Skeletal muscle tissue (tissue), 4 donors: Measurements from ENCODE around the gene SYTL1. TPM values are rescaled to one million over a fixed set of nuclear protein-coding genes. Genes with fewer than 3 reads are reported as not detected.

Source experiments
- H3K27ac ChIP-seq: one replicate; pipeline ENCODE4 v1.7.0; 2013; ENCODE audit warnings: mild to moderate bottlenecking, low read depth, low read length, inconsistent platforms
- H3K27me3 ChIP-seq, 3 donors: one replicate each; pipeline ENCODE4 v1.7.0; 2013; ENCODE audit warnings: low read length in 3 of 3; ENCODE audit not compliant: control insufficient read depth in 3 of 3, insufficient read depth in 3 of 3
- H3K36me3 ChIP-seq, 3 donors: one replicate each; pipeline ENCODE4 v1.7.0; 2013; ENCODE audit warnings: low read length in 3 of 3; ENCODE audit not compliant: control insufficient read depth in 3 of 3, insufficient read depth in 3 of 3
- H3K4me1 ChIP-seq, 3 donors: one replicate each; pipeline ENCODE4 v1.7.0; 2013; ENCODE audit warnings: low read length in 3 of 3, mild to moderate bottlenecking in 3 of 3; ENCODE audit not compliant: control insufficient read depth in 3 of 3, insufficient read depth in 3 of 3
- H3K4me3 ChIP-seq, 3 donors: one replicate each; pipeline ENCODE4 v1.7.0; 2013; ENCODE audit warnings: low read length in 3 of 3
- H3K9ac ChIP-seq, 3 donors: one replicate each; pipeline ENCODE4 v1.7.0; 2013; ENCODE audit warnings: low read length in 3 of 3, mild to moderate bottlenecking in 3 of 3, moderate library complexity in 2 of 3, low read depth in 1 of 3
- H3K9me3 ChIP-seq, 3 donors: one replicate each; pipeline ENCODE4 v1.7.0; 2013; ENCODE audit warnings: low read length in 3 of 3; ENCODE audit not compliant: control insufficient read depth in 3 of 3
- total RNA-seq: library from RNA; depleted of rRNA; stranded (reverse); fragments of >200 nt; gene quantifications from one replicate; pipeline ENCODE4 v1.2.3, GENCODE V29; 2014
- donor health status: Osteomylitis.

SYTL1 gene
- total RNA-seq, 1 donor from 2014 or later = under 0.01 TPM

- no peak overlapping the region for H3K9ac ChIP-seq
- peaks cover 9 to 18% (median 11%) of the 10 kb centered on the region in 3 donors for H3K4me1 ChIP-seq
- no peaks in the 10 kb centered on the region for H3K36me3 ChIP-seq
- H3K4me3 ChIP-seq = no peak overlapping the region
- peaks cover 10 to 21% (median 19%) of the 10 kb centered on the region in 3 donors for H3K27me3 ChIP-seq
- H3K27ac ChIP-seq = no peak overlapping the region
- no peaks in the 10 kb centered on the region for H3K9me3 ChIP-seq
Observed at GRCh38 chr1:27318136-27318535, 23.7 kb upstream of the SYTL1 start.

- Histone ChIP-seq H3K27ac (no peak overlapping the region), H3K9me3 (no peaks in the 10 kb centered on the region), H3K4me3 (no peak overlapping the region), H3K36me3 (no peaks in the 10 kb centered on the region), H3K4me1 (peaks cover 14 to 22% (median 15%) of the 10 kb centered on the region in 3 donors), H3K9ac (no peak overlapping the region), H3K27me3 (peaks cover 10 to 21% (median 19%) of the 10 kb centered on the region in 3 donors)
Observed at GRCh38 chr1:27318596-27318995, 23.2 kb upstream of the SYTL1 start.

DNA sequence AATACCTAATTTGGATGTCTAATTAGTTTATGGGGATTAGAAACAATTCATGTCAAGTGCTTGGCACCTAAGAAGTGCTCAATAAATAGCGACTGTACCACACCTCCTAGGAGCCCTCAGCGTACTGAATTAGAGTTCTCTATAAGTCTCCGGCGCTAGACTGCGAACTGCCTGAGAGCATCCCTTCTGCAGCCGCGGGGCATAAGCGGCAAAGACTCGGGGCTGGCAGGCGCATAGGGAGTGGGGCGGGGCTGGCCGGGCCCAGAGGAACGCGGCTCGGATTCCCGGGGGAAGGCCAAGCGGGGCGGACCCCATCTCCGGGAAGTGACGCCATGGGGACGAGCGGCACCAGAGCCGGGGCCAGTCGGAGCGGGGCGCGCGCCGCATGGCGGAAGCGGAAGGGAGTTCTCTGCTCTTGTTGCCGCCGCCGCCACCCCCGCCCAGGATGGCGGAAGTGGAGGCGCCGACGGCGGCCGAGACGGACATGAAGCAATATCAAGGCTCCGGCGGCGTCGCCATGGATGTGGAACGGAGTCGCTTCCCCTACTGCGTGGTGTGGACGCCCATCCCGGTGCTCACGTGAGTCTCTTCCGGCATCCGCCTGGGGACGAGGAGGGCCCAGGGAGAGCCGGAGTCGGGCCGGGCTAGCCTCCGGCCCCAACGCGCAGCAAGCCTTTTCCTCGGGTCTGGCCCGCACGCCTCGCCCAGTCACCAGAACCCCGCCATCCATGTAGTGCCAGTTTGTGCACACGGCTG, 19.8 kb upstream of the SYTL1 start, which contains the start of gene TMEM222:
Gene TMEM222, plus strand, starts transcription at position 351 of the 756 bp plus-strand sequence. Its CDS starts 35 bp downstream, at position 386.
- Histone ChIP-seq H3K27ac (peak within 1 kb of the TSS; percentile 89), H3K9me3 (no peaks in the 10 kb centered on the region), H3K36me3 (peaks cover 6 to 14% (median 14%) of the 10 kb centered on the region in 3 donors), H3K4me1 (peaks cover 28 to 44% (median 30%) of the 10 kb centered on the region in 3 donors), H3K27me3 (peaks cover 9 to 21% (median 18%) of the 10 kb centered on the region in 3 donors), H3K4me3 (peak within 1 kb of the TSS; percentile 99 to 100 (median 100)), H3K9ac (peak within 1 kb of the TSS; percentile 99 to 100 (median 99))

- Histone ChIP-seq H3K9me3 (no peaks in the 10 kb centered on the region), H3K36me3 (peaks cover 6 to 14% (median 14%) of the 10 kb centered on the region in 3 donors), H3K4me1 (peaks cover 30 to 50% (median 31%) of the 10 kb centered on the region in 3 donors)
Observed at GRCh38 chr1:27322569-27323240, 19.1 kb upstream of the SYTL1 start.

DNA sequence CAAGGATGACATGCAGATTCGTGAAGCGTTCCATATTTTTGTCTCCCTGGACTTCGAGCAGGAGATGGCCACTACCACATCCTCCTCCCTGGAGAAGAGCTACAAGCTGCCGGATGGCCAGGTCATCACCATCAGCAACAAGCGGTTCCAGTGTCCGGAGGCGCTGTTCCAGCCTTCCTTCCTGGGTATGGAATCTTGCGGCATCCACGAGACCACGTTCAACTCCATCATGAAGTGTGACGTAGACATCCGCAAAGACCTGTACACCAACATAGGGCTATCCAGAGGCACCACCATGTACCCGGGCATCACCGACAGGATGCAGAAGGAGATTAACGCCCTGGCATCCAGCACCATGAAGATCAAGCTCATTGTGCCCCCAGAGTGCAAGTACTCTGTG, 16.5 kb upstream of the SYTL1 start:
- peaks cover 10 to 14% (median 14%) of the 10 kb centered on the region in 3 donors for H3K36me3 ChIP-seq
- no peak overlapping the region for H3K4me3 ChIP-seq
- H3K27me3 ChIP-seq = no peaks in the 10 kb centered on the region
- peaks cover 31 to 60% (median 37%) of the 10 kb centered on the region in 3 donors for H3K4me1 ChIP-seq
- no peak overlapping the region for H3K27ac ChIP-seq
- no peaks in the 10 kb centered on the region for H3K9me3 ChIP-seq
- H3K9ac ChIP-seq = no peak overlapping the region

More at GRCh38 chr1:27322569-27323240, 19.1 kb upstream of the SYTL1 start:
- Histone ChIP-seq H3K27me3 (peaks cover 6 to 18% (median 15%) of the 10 kb centered on the region in 3 donors), H3K9ac (peak overlapping the region; percentile 99 to 100 (median 99)), H3K4me3 (peak overlapping the region; percentile 99 to 100 (median 100)), H3K27ac (peak overlapping the region; percentile 89)

- H3K9me3 ChIP-seq = no peaks in the 10 kb centered on the region
- H3K4me1 ChIP-seq = peaks cover 24 to 50% (median 37%) of the 10 kb centered on the region in 3 donors
- H3K9ac ChIP-seq = no peak overlapping the region
- no peaks in the 10 kb centered on the region for H3K27me3 ChIP-seq
- peaks cover 29 to 37% (median 33%) of the 10 kb centered on the region in 3 donors for H3K36me3 ChIP-seq
- H3K27ac ChIP-seq = no peak overlapping the region
- H3K4me3 ChIP-seq = no peak overlapping the region
Observed at GRCh38 chr1:27327964-27328363, 13.9 kb upstream of the SYTL1 start.

- peaks cover 17 to 32% (median 18%) of the 10 kb centered on the region in 3 donors for H3K4me1 ChIP-seq
- H3K9ac ChIP-seq = peak overlapping the region in 1 of 3 donors; percentile 25
- H3K4me3 ChIP-seq = no peak overlapping the region
- peaks cover 50 to 51% (median 51%) of the 10 kb centered on the region in 3 donors for H3K36me3 ChIP-seq
- H3K9me3 ChIP-seq = no peaks in the 10 kb centered on the region
- H3K27ac ChIP-seq = no peak overlapping the region
- H3K27me3 ChIP-seq = no peaks in the 10 kb centered on the region
Observed at GRCh38 chr1:27330786-27331185, 11.0 kb upstream of the SYTL1 start.

- H3K27me3 ChIP-seq = no peaks in the 10 kb centered on the region
- peaks cover 12 to 27% (median 18%) of the 10 kb centered on the region in 3 donors for H3K4me1 ChIP-seq
- no peaks in the 10 kb centered on the region for H3K9me3 ChIP-seq
- H3K9ac ChIP-seq = no peak overlapping the region
- H3K36me3 ChIP-seq = peaks cover 53 to 56% (median 56%) of the 10 kb centered on the region in 3 donors
- no peak overlapping the region for H3K4me3 ChIP-seq
- no peak overlapping the region for H3K27ac ChIP-seq
Observed at GRCh38 chr1:27331426-27331825, 10.4 kb upstream of the SYTL1 start.

GRCh38 chr1:27331922-27332321, 9.9 kb upstream of the SYTL1 start:
- peaks cover 58 to 61% (median 60%) of the 10 kb centered on the region in 3 donors for H3K36me3 ChIP-seq
- peaks cover 7 to 22% (median 15%) of the 10 kb centered on the region in 3 donors for H3K4me1 ChIP-seq
- H3K27me3 ChIP-seq = no peaks in the 10 kb centered on the region
- no peak overlapping the region for H3K4me3 ChIP-seq
- H3K9ac ChIP-seq = peak overlapping the region in 1 of 3 donors; percentile 45
- no peaks in the 10 kb centered on the region for H3K9me3 ChIP-seq
- no peak overlapping the region for H3K27ac ChIP-seq
